A549 (cell line): ENCODE measurements around the gene LSS. TPM values are rescaled to one million over a fixed set of nuclear protein-coding genes. Genes with fewer than 3 reads are reported as not detected.

Experiments used
- ATAC-seq, 2 experiments: fragments of 200-7000 bp in 1 of 2; fragments of >200 bp in 1 of 2; cut with Nextera tagmentation in 1 of 2; cut with Tn5 transposase in 1 of 2; 3 replicates each; pipeline versions ENCODE4 v1.8.0 to v1.9.1; 2018 to 2020; ENCODE audit warnings: mild to moderate bottlenecking in 1 of 2, moderate library complexity in 1 of 2
- CTCF ChIA-PET: fragments of 300-600 bp; sonication (Branson Sonifier 250); formaldehyde crosslinking; extraction: SDS; loops from one replicate; lab custom pipeline; 2021; ENCODE audit warnings: antibody characterized with exemption, inconsistent platforms; lab: Yijun Ruan, JAX
- POLR2A ChIA-PET: fragments of 350-600 bp; formaldehyde crosslinking; extraction: SDS; loops from one replicate; lab custom pipeline; 2021; ENCODE audit warnings: antibody characterized with exemption, inconsistent platforms; lab: Yijun Ruan, JAX
- DNase-seq, 2 experiments: peaks; one replicate each; pipeline versions ENCODE4 v3.0.0 to v3.0.0-alpha.2; 2011 to 2016; ENCODE audit warnings: low read depth in 1 of 2, low spot score in 1 of 2
- FAIRE-seq: peaks from 2 replicates; lab custom pipeline; 2011; peaks lifted over from hg19 to GRCh38; lab: Jason Lieb, UNC
- H3K27ac ChIP-seq, 2 experiments: fragments of >200 bp; sonication (Bioruptor Twin); formaldehyde crosslinking; 3 replicates each; pipeline ENCODE4 v1.5.1; 2016 to 2017
- H3K4me1 ChIP-seq: fragments of >200 bp; sonication (Bioruptor Twin); formaldehyde crosslinking; 3 replicates; pipeline ENCODE4 v1.6.1; 2016
- H3K4me2 ChIP-seq: fragments of >200 bp; sonication (Bioruptor Twin); formaldehyde crosslinking; 3 replicates; pipeline ENCODE4 v1.6.1; 2016
- H3K4me3 ChIP-seq: fragments of >200 bp; sonication (Bioruptor Twin); formaldehyde crosslinking; 3 replicates; pipeline ENCODE4 v1.5.1; 2016
- H3K9me3 ChIP-seq: fragments of >200 bp; sonication (Bioruptor Twin); formaldehyde crosslinking; 3 replicates; pipeline ENCODE4 v1.6.1; 2016
- BCL3 ChIP-seq: fragments of >200 bp; sonication (Bioruptor Twin); formaldehyde crosslinking; IDR thresholded peaks from 3 replicates; pipeline ENCODE4 v1.6.1; 2016
- EHF ChIP-seq: fragments of 250-450 bp; sonication (Bioruptor Pico); IDR thresholded peaks from 2 replicates; pipeline ENCODE4 v1.5.0; 2020; ENCODE audit warnings: mild to moderate bottlenecking
- EHMT2 ChIP-seq: fragments of 200-600 bp; sonication (generic); IDR thresholded peaks from 2 replicates; pipeline ENCODE4 v1.6.1; 2016; ENCODE audit warnings: antibody characterized with exemption, low read depth, mild to moderate bottlenecking, moderate library complexity
- FOSB ChIP-seq: fragments of 250-450 bp; sonication (Bioruptor Pico); IDR thresholded peaks from 2 replicates; pipeline ENCODE4 v1.5.0; 2020; ENCODE audit warnings: mild to moderate bottlenecking, moderate library complexity
- HDAC2 ChIP-seq: fragments of 200-600 bp; sonication (generic); IDR thresholded peaks from 2 replicates; pipeline ENCODE4 v1.6.1; 2016
- HOXB13 ChIP-seq: fragments of 250-450 bp; sonication (Bioruptor Pico); IDR thresholded peaks from 2 replicates; pipeline ENCODE4 v1.5.0; 2020; ENCODE audit warnings: low read depth, mild to moderate bottlenecking, moderate library complexity
- HOXB5 ChIP-seq: fragments of 250-450 bp; sonication (Bioruptor Pico); IDR thresholded peaks from 2 replicates; pipeline ENCODE4 v1.5.0; 2020; ENCODE audit warnings: mild to moderate bottlenecking, moderate library complexity
- KDM5A ChIP-seq: fragments of 200-600 bp; sonication (generic); IDR thresholded peaks from 2 replicates; pipeline ENCODE4 v1.6.1; 2016; ENCODE audit warnings: antibody characterized with exemption, mild to moderate bottlenecking
- MAX ChIP-seq: IDR thresholded peaks from 2 replicates; pipeline ENCODE4 v1.6.1; 2012
- MYC ChIP-seq: IDR thresholded peaks from 2 replicates; pipeline ENCODE4 v1.6.1; 2012; ENCODE audit warnings: mild to moderate bottlenecking, inconsistent platforms, low read length, improper control_type of control experiment, borderline replicate concordance
- PBX3 ChIP-seq: IDR thresholded peaks from 2 replicates; pipeline ENCODE4 v1.6.1; 2012
- PHF8 ChIP-seq: fragments of 200-600 bp; sonication (generic); IDR thresholded peaks from 2 replicates; pipeline ENCODE4 v1.6.1; 2016; ENCODE audit warnings: low read depth, mild to moderate bottlenecking, antibody characterized with exemption, moderate library complexity, borderline replicate concordance
- POLR2A ChIP-seq: IDR thresholded peaks from 2 replicates; pipeline ENCODE4 v1.6.1; 2012; ENCODE audit warnings: mild to moderate bottlenecking, low read length
- RARB ChIP-seq: fragments of 250-450 bp; sonication (Bioruptor Pico); IDR thresholded peaks from 2 replicates; pipeline ENCODE4 v1.8.0; 2021; ENCODE audit warnings: mild to moderate bottlenecking, moderate library complexity
- REST ChIP-seq: fragments of 200-600 bp; sonication (generic); IDR thresholded peaks from 2 replicates; pipeline ENCODE4 v1.6.1; 2016; ENCODE audit warnings: antibody characterized with exemption, mild to moderate bottlenecking, moderate library complexity
- RFX5 ChIP-seq: fragments of 450-650 bp; IDR thresholded peaks from 2 replicates; pipeline ENCODE4 v1.7.1; 2014; ENCODE audit warnings: antibody characterized with exemption, mild to moderate bottlenecking, moderate library complexity
- SREBF2 ChIP-seq: fragments of 450-650 bp; IDR thresholded peaks from 2 replicates; pipeline ENCODE4 v1.6.1; 2014; ENCODE audit warnings: mild to moderate bottlenecking, moderate library complexity
- TFCP2L1 ChIP-seq: fragments of 250-450 bp; sonication (Bioruptor Pico); IDR thresholded peaks from 2 replicates; pipeline ENCODE4 v1.5.0; 2021; ENCODE audit warnings: mild to moderate bottlenecking
- TP53 ChIP-seq: fragments of 250-450 bp; sonication (Bioruptor Pico); IDR thresholded peaks from 2 replicates; pipeline ENCODE4 v1.5.0; 2021; ENCODE audit warnings: mild to moderate bottlenecking, moderate library complexity
- ZC3H11A ChIP-seq: fragments of 450-650 bp; IDR thresholded peaks from 2 replicates; pipeline ENCODE4 v1.6.1; 2014; ENCODE audit warnings: antibody characterized with exemption, mild to moderate bottlenecking
- WGBS: methylation state at CpG from one replicate; pipeline ENCODE4 v1.1.6; 2017; ENCODE audit errors: missing lambda C conversion rate; 5-methylcytosine and 5-hydroxymethylcytosine counted together
- polyA plus RNA-seq, 4 experiments: library from polyadenylated mRNA; depleted of rRNA in 3 of 4; stranded (reverse); fragments of >200 nt; fragmentation: RNase III in 1 of 4; extraction: RNeasy Plus Mini Kit Qiagen cat#74134 plus additional on column Dnase treatment in 1 of 4; gene quantifications; 2 replicates in 3 of 4; 3 replicates in 1 of 4; pipeline ENCODE4 v1.2.3, GENCODE V29; 2011 to 2017

LSS gene
- polyA plus RNA-seq, 2 of the 4 experiments (the other 2 are of a cell fraction) = 9.5 to 22.0 TPM

- TF ChIP-seq REST = no peak
- TF ChIP-seq MAX = no peak
Observed at GRCh38 chr21:46221664-46222435, 6.7 kb downstream of the LSS start (continued).

GRCh38 chr21:46220847-46221246 is 7.7 kb downstream of the LSS start:
- Histone ChIP-seq H3K9me3 (no peaks in the 10 kb centered on the region), H3K4me3 (no peak overlapping the region), H3K4me1 (no peaks in the 10 kb centered on the region), H3K4me2 (no peak overlapping the region), H3K27ac (no peak overlapping the region)
- WGBS = 84% methylated on average over 8 of the region's 8 CpGs
- ChIA-PET CTCF (interaction anchor here (1.0 to 1.2 kb wide), 2 partner anchors 67 to 77 kb away, joined by 3 to 6 read pairs; no protein-coding TSS in a partner anchor), POLR2A (no interaction called here)
- ATAC-seq (no peak), FAIRE-seq (no peak), DNase-seq (no peak)
- TF ChIP-seq SREBF2 = no peak

- TF ChIP-seq POLR2A (no peak), TP53 (no peak), KDM5A (no peak), TFCP2L1 (CRISPR knock-in tag) (no peak), HOXB5 (CRISPR knock-in tag) (no peak), REST (no peak), SREBF2 (no peak), RARB (no peak), RFX5 (no peak), EHF (CRISPR knock-in tag) (no peak), PHF8 (no peak), BCL3 (no peak), PBX3 (no peak), HOXB13 (no peak), HDAC2 (no peak), FOSB (no peak), ZC3H11A (no peak), MYC (no peak), EHMT2 (no peak)
- WGBS = 88% methylated on average over 13 of the region's 13 CpGs
- no peak overlapping the region for H3K4me2 ChIP-seq
- H3K4me1 ChIP-seq = no peaks in the 10 kb centered on the region
- DNase-seq = no peak
- FAIRE-seq = no peak
- H3K9me3 ChIP-seq = no peaks in the 10 kb centered on the region
- ChIA-PET CTCF (no interaction called here), POLR2A (no interaction called here)
- ATAC-seq = no peak
- H3K27ac ChIP-seq = no peak overlapping the region
- H3K4me3 ChIP-seq = no peak overlapping the region
Observed at GRCh38 chr21:46220275-46220810, 8.2 kb downstream of the LSS start.
